ENCODE data around the gene VAV1. TPM values are rescaled to one million over a fixed set of nuclear protein-coding genes. Genes with fewer than 3 reads are reported as not detected.

Gene VAV1
- total and polyA plus RNA-seq, 10 of the 15 experiments (the other 5 are each of a cell fraction or from before 2014, with no cell fraction given) = 1.6 to 76.8 (median 40.7) TPM

DNA sequence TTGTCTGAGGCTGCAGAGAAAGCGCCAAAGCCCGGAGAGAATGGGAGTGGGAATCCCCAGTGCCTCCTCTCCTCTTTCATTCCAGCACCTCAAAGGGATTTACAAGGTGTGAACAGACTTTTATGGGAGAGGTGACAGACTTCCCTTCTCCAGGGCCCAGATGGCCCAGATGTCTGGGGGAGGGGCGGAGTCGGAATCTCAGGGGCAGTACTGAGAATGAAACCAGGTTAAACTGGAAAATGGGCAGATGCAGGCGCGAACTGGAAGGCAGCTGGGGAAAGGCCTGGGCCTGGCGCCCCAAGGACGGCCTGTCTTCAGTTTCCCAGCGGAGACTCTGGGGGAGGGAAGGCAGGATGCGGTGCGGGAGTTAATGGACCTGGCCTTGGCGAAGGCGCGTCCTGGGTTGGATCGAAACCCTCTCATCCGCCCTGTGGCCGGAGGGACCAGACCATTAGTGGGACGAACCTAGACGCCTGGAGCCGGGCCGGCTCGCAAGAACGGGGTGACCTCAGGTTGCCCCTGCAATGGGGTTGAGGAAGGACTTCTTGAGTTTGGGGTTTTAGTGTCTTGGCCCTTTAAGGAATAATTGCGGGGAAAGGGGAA, 33.6 kb upstream of the VAV1 start (continued):
- TF ChIP-seq, protein P1, sequence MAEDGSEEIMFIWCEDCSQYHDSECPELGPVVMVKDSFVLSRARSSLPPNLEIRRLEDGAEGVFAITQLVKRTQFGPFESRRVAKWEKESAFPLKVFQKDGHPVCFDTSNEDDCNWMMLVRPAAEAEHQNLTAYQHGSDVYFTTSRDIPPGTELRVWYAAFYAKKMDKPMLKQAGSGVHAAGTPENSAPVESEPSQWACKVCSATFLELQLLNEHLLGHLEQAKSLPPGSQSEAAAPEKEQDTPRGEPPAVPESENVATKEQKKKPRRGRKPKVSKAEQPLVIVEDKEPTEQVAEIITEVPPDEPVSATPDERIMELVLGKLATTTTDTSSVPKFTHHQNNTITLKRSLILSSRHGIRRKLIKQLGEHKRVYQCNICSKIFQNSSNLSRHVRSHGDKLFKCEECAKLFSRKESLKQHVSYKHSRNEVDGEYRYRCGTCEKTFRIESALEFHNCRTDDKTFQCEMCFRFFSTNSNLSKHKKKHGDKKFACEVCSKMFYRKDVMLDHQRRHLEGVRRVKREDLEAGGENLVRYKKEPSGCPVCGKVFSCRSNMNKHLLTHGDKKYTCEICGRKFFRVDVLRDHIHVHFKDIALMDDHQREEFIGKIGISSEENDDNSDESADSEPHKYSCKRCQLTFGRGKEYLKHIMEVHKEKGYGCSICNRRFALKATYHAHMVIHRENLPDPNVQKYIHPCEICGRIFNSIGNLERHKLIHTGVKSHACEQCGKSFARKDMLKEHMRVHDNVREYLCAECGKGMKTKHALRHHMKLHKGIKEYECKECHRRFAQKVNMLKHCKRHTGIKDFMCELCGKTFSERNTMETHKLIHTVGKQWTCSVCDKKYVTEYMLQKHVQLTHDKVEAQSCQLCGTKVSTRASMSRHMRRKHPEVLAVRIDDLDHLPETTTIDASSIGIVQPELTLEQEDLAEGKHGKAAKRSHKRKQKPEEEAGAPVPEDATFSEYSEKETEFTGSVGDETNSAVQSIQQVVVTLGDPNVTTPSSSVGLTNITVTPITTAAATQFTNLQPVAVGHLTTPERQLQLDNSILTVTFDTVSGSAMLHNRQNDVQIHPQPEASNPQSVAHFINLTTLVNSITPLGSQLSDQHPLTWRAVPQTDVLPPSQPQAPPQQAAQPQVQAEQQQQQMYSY (CRISPR knock-in tag; IDR thresholded peaks at IDR 0.05) = no peak
- TF ChIP-seq USF1 (IDR thresholded peaks at IDR 0.05; ENCODE audit: borderline replicate concordance, extremely low read length, insufficient read depth, low read depth, low read length) (no peak), DPF2 (IDR thresholded peaks at IDR 0.05) (no peak), NR2C2 (IDR thresholded peaks at IDR 0.05; ENCODE audit: borderline replicate concordance, control insufficient read depth, insufficient read length, low read depth) (no peak), HDGF (IDR thresholded peaks at IDR 0.05) (peak; percentile 22; the same call in 1 of the 2 replicates), JUND (IDR thresholded peaks at IDR 0.05; ENCODE audit: low read depth, low read length) (0 out of 2 replicates have a peak, but pooled peaks have one; percentile 5)

All from GM12878 (cell line).